BLaER1 (cell line): Measurements from ENCODE around the gene SMURF2.

Experiments
- H3K27ac ChIP-seq: shearing (Covaris generic); formaldehyde crosslinking; 2 replicates; pipeline ENCODE4 v1.8.1; 2022
- H3K27me3 ChIP-seq: shearing (Covaris generic); formaldehyde crosslinking; 2 replicates; pipeline ENCODE4 v1.8.1; 2022
- H3K36me3 ChIP-seq: shearing (Covaris generic); formaldehyde crosslinking; 2 replicates; pipeline ENCODE4 v1.8.1; 2022
- H3K4me1 ChIP-seq: shearing (Covaris generic); formaldehyde crosslinking; 2 replicates; pipeline ENCODE4 v1.8.1; 2022
- H3K4me2 ChIP-seq: shearing (Covaris generic); formaldehyde crosslinking; 2 replicates; pipeline ENCODE4 v1.8.1; 2022
- H3K4me3 ChIP-seq: shearing (Covaris generic); formaldehyde crosslinking; 2 replicates; pipeline ENCODE4 v1.8.1; 2022
- H3K9ac ChIP-seq: shearing (Covaris generic); formaldehyde crosslinking; 2 replicates; pipeline ENCODE4 v1.8.1; 2022
- H3K9me3 ChIP-seq: shearing (Covaris generic); formaldehyde crosslinking; 2 replicates; pipeline ENCODE4 v1.8.1; 2022
- H4K20me1 ChIP-seq: shearing (Covaris generic); formaldehyde crosslinking; 2 replicates; pipeline ENCODE4 v1.8.1; 2022
- Cebpa-rat ChIP-seq: shearing (Covaris generic); IDR thresholded peaks from 2 replicates; pipeline ENCODE4 v1.8.1; 2022

SMURF2 gene

GRCh38 chr17:64506201-64506575 lies 155.9 kb downstream of the SMURF2 start, which contains the start of gene DDX5:
TSS of gene DDX5 (minus strand) at chr17:64506289. CDS start at chr17:64506119, 170 bp downstream.
- H3K27me3 ChIP-seq, result no peaks in the 10 kb centered on the region
- no peak for TF ChIP-seq Cebpa-rat
- peak within 1 kb of the TSS; percentile 100 for H3K9ac ChIP-seq
- peak within 1 kb of the TSS; percentile 86 for H3K4me2 ChIP-seq
- H4K20me1 ChIP-seq, result peaks cover 86% of the 10 kb centered on the region
- H3K36me3 ChIP-seq, result peaks cover 65% of the 10 kb centered on the region
- H3K9me3 ChIP-seq, result no peaks in the 10 kb centered on the region
- peaks cover 51% of the 10 kb centered on the region for H3K4me1 ChIP-seq
- H3K4me3 ChIP-seq, result peak within 1 kb of the TSS; percentile 89
- peak within 1 kb of the TSS; percentile 100 for H3K27ac ChIP-seq

DNA sequence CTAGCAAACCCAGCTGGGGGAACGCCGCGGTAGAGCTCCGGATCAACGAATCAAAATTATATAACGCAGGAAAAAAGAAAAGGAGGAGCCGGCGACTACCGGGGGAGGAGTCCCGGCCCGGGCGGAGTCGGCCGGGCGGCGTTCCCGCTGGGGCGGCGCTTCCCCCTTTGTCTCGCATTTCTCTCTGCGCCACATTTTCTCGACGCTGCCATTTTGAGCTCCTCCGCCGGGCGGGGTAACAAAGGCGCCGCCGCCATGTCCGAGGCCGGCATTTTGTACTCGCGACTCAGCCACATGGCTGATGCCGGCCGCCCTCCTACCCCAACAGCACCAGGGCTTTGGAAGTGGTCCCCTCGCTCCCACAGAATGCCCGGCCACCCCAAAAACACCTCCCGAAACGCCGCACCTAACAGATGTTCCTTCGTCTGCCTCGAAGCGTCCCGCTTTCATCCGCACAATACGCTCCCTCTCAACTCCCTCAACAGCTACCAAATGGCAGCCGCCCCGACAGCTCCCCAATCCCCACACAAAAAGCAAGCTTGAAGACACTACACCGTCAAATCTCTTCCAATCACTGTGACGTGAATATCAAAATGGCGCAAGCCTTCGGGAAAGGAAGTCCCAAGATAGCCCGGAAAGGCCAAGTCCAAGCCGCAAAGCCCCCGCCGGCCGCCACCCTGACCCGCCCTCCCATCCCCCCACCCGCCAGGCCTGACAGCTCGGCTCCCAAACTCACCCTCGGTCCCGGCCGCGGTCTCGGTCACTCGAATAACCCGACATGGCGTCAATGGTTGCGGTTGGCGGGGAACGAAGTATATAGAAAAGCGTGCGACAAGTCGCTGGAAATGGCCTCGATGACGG lies 156.5 kb downstream of the SMURF2 start:
- Histone ChIP-seq H3K9ac (peak overlapping the region; percentile 100), H3K4me2 (peak overlapping the region; percentile 76), H3K9me3 (no peaks in the 10 kb centered on the region), H3K36me3 (peaks cover 65% of the 10 kb centered on the region), H3K27ac (peak overlapping the region; percentile 100), H3K4me3 (peak overlapping the region; percentile 89), H3K27me3 (no peaks in the 10 kb centered on the region), H3K4me1 (peaks cover 57% of the 10 kb centered on the region), H4K20me1 (peaks cover 87% of the 10 kb centered on the region)
- no peak for TF ChIP-seq Cebpa-rat

DNA sequence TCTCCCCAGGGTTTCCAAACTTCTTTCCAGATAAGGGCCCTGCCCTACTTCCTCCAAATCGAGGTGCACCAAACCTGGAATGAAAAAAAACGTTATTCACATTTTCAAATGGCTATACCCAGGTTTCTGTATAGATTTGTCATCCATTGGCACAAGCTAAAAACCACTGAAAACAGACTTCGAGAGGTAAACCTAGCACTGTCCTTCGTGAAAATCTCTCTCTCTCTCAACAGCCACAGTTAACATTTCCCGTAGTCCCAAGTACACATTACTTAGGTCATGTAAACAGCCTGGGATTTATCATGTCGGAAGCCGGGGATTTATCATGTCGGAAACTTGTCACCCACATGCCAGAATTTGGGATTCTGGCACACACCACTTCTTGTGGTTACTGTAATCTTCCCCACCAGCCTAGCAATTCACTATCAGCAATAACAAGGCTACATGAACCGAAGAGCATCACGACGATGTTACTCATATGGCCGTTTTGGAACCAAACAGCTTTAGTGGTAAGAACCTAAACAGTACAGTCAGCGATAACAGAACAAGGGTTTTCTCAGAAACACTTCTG lies 157.3 kb downstream of the SMURF2 start:
- no peaks in the 10 kb centered on the region for H3K27me3 ChIP-seq
- H3K4me1 ChIP-seq, result peaks cover 64% of the 10 kb centered on the region
- peaks cover 65% of the 10 kb centered on the region for H3K36me3 ChIP-seq
- H3K27ac ChIP-seq, result peak overlapping the region; percentile 100
- H3K4me2 ChIP-seq, result peak overlapping the region; percentile 76
- H4K20me1 ChIP-seq, result peaks cover 87% of the 10 kb centered on the region
- peak overlapping the region; percentile 100 for H3K9ac ChIP-seq
- peak overlapping the region; percentile 89 for H3K4me3 ChIP-seq
- TF ChIP-seq Cebpa-rat, result no peak
- H3K9me3 ChIP-seq, result no peaks in the 10 kb centered on the region

DNA sequence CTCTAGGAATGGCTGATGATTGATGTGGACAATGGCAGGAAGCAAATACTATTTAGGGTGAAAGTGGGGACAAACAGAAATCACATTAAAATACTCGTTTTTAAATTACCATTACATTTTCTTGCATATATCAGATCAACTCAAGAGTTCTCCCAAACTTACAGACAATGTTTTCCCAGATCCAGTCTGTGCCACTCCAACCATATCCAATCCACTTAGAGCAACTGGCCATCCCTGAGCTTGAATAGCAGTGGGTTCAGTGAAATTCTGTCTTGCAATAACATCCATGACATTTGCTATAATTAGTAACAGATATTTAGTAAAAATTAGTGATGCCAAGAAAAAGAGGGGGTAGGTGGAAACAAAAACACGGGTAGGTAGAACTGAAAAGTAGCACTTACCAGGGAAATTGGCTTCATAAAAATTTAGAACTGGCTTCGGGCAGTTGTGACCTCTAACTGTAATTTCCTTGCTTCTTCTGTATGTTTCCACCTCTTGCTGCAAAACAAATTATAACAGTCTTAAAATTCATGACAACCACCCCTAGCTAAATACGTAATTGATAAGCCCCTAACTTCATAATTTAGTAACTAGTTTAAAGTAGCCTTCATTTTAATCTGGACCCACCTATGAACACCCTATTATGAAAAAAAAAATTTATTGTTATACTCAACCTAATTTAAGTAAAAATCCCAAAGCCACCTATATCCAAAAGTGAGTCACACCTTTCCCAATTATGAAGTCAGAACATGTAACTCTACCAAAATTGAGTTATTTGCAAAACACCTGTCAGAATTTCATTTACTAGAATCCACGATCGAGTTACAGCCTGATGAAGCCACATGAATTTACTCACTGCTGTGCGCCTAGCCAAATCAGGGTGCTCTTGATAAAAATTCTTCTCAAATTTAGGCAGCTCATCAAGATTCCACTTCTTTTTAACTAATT lies 158.0 kb downstream of the SMURF2 start:
- Histone ChIP-seq H3K9me3 (no peaks in the 10 kb centered on the region), H3K36me3 (peaks cover 65% of the 10 kb centered on the region), H3K27me3 (no peaks in the 10 kb centered on the region), H4K20me1 (peaks cover 87% of the 10 kb centered on the region), H3K4me2 (peak overlapping the region; percentile 76), H3K9ac (peak overlapping the region; percentile 100), H3K4me1 (peaks cover 66% of the 10 kb centered on the region), H3K27ac (peak overlapping the region; percentile 100; the same call in 1 of the 2 replicates), H3K4me3 (peak overlapping the region; percentile 89)
- no peak for TF ChIP-seq Cebpa-rat

GRCh38 chr17:64503341-64503740 lies 158.8 kb downstream of the SMURF2 start:
- Histone ChIP-seq H3K4me3 (0 out of 2 replicates have a peak overlapping the region, but pooled peaks have one; percentile 89), H3K4me1 (peaks cover 66% of the 10 kb centered on the region), H3K27me3 (no peaks in the 10 kb centered on the region), H3K9me3 (no peaks in the 10 kb centered on the region), H3K4me2 (peak overlapping the region; percentile 76), H3K9ac (no peak overlapping the region), H3K27ac (no peak overlapping the region), H3K36me3 (peaks cover 69% of the 10 kb centered on the region), H4K20me1 (peaks cover 87% of the 10 kb centered on the region)
- no peak for TF ChIP-seq Cebpa-rat

GRCh38 chr17:64502809-64503208 lies 159.3 kb downstream of the SMURF2 start:
- Histone ChIP-seq H3K4me1 (peaks cover 67% of the 10 kb centered on the region), H3K4me2 (peak overlapping the region; percentile 76; the same call in 1 of the 2 replicates), H3K27ac (no peak overlapping the region), H3K9ac (no peak overlapping the region; the same call in 1 of the 2 replicates), H3K27me3 (no peaks in the 10 kb centered on the region), H3K36me3 (peaks cover 69% of the 10 kb centered on the region), H3K9me3 (no peaks in the 10 kb centered on the region), H4K20me1 (peaks cover 87% of the 10 kb centered on the region), H3K4me3 (no peak overlapping the region)
- TF ChIP-seq Cebpa-rat, result no peak

GRCh38 chr17:64502021-64502420 lies 160.1 kb downstream of the SMURF2 start:
- no peaks in the 10 kb centered on the region for H3K9me3 ChIP-seq
- no peak overlapping the region for H3K27ac ChIP-seq
- peaks cover 69% of the 10 kb centered on the region for H3K36me3 ChIP-seq
- no peaks in the 10 kb centered on the region for H3K27me3 ChIP-seq
- H3K9ac ChIP-seq, result no peak overlapping the region
- H3K4me3 ChIP-seq, result no peak overlapping the region
- peaks cover 87% of the 10 kb centered on the region for H4K20me1 ChIP-seq
- no peak for TF ChIP-seq Cebpa-rat
- no peak overlapping the region for H3K4me2 ChIP-seq
- peaks cover 74% of the 10 kb centered on the region for H3K4me1 ChIP-seq

- Histone ChIP-seq H3K4me3 (no peak overlapping the region), H3K4me1 (peaks cover 74% of the 10 kb centered on the region), H3K36me3 (peaks cover 69% of the 10 kb centered on the region), H4K20me1 (peaks cover 87% of the 10 kb centered on the region), H3K27me3 (no peaks in the 10 kb centered on the region), H3K9ac (no peak overlapping the region), H3K4me2 (no peak overlapping the region), H3K27ac (no peak overlapping the region), H3K9me3 (no peaks in the 10 kb centered on the region)
- no peak for TF ChIP-seq Cebpa-rat
Observed at GRCh38 chr17:64500862-64501765, 161.0 kb downstream of the SMURF2 start.

- no peak overlapping the region for H3K4me3 ChIP-seq
- no peak overlapping the region for H3K27ac ChIP-seq
- no peaks in the 10 kb centered on the region for H3K9me3 ChIP-seq
- H3K9ac ChIP-seq, result no peak overlapping the region
- H3K27me3 ChIP-seq, result no peaks in the 10 kb centered on the region
- peaks cover 69% of the 10 kb centered on the region for H3K36me3 ChIP-seq
- H3K4me2 ChIP-seq, result no peak overlapping the region
- TF ChIP-seq Cebpa-rat, result no peak
- peaks cover 79% of the 10 kb centered on the region for H3K4me1 ChIP-seq
- peaks cover 93% of the 10 kb centered on the region for H4K20me1 ChIP-seq
Observed at GRCh38 chr17:64500487-64500859, 161.6 kb downstream of the SMURF2 start.
